Neural cell (in vitro differentiated cells): ENCODE results near the gene NOL3. TPM values are rescaled to one million over a fixed set of nuclear protein-coding genes. Genes with fewer than 3 reads are reported as not detected.

Source experiments
- H2AFZ ChIP-seq: fragments of 200-600, 300-800 bp; sonication (generic), shearing (Covaris generic); 2 replicates; pipeline ENCODE4 v1.6.0; 2014; ENCODE audit warnings: low read depth, mild to moderate bottlenecking, antibody characterized with exemption, low read length, moderate library complexity
- H3F3A ChIP-seq: fragments of 200-600 bp; shearing (Covaris generic); 2 replicates; pipeline ENCODE4 v1.6.1; 2016; ENCODE audit warnings: mild to moderate bottlenecking, moderate library complexity, mixed read lengths, antibody characterized with exemption, low read length; ENCODE audit not compliant: insufficient read depth, poor library complexity, severe bottlenecking
- H3K27ac ChIP-seq: fragments of 200-600, 300-800 bp; sonication (generic), shearing (Covaris generic); 2 replicates; pipeline ENCODE4 v1.5.1; 2014; ENCODE audit warnings: mild to moderate bottlenecking, low read length, moderate library complexity
- H3K27me3 ChIP-seq: fragments of 300-800, 200-600 bp; sonication (generic), shearing (Covaris generic); 2 replicates; pipeline ENCODE4 v1.6.0; 2014; ENCODE audit warnings: mild to moderate bottlenecking, low read depth, low read length, moderate library complexity; ENCODE audit not compliant: insufficient read depth
- H3K36me3 ChIP-seq: fragments of 300-800, 200-600 bp; sonication (generic), shearing (Covaris generic); 2 replicates; pipeline ENCODE4 v1.5.1; 2014; ENCODE audit warnings: mild to moderate bottlenecking, antibody characterized with exemption, low read length, moderate library complexity; ENCODE audit not compliant: insufficient read depth
- H3K4me2 ChIP-seq: fragments of 300-800, 200-600 bp; sonication (generic), shearing (Covaris generic); 2 replicates; pipeline ENCODE4 v1.6.0; 2014; ENCODE audit warnings: mild to moderate bottlenecking, low read length
- H3K4me3 ChIP-seq: fragments of 300-800, 200-600 bp; sonication (generic), shearing (Covaris generic); 2 replicates; pipeline ENCODE4 v1.5.1; 2014; ENCODE audit warnings: mild to moderate bottlenecking, low read length, moderate library complexity
- H3K79me2 ChIP-seq: fragments of 200-600 bp; shearing (Covaris generic); replicated peaks from 2 replicates; pipeline ENCODE4 v1.6.0; 2014; ENCODE audit warnings: mild to moderate bottlenecking, low read length, moderate library complexity; ENCODE audit not compliant: insufficient read depth
- H3K9ac ChIP-seq: fragments of 300-800, 200-600 bp; sonication (generic), shearing (Covaris generic); 2 replicates; pipeline ENCODE4 v1.6.1; 2016; ENCODE audit warnings: mild to moderate bottlenecking, low read length, mixed read lengths
- H3K9me2 ChIP-seq: fragments of 200-600 bp; shearing (Covaris generic); 2 replicates; pipeline ENCODE4 v1.6.1; 2016; ENCODE audit warnings: mild to moderate bottlenecking, low read length, mixed read lengths; ENCODE audit not compliant: insufficient read depth
- H3K9me3 ChIP-seq: fragments of 200-600, 300-800 bp; sonication (generic), shearing (Covaris generic); 2 replicates; pipeline ENCODE4 v1.6.1; 2016; ENCODE audit warnings: mild to moderate bottlenecking, mixed run types, low read length, moderate library complexity, mixed read lengths
- H4K20me1 ChIP-seq: fragments of 200-600 bp; shearing (Covaris generic); 2 replicates; pipeline ENCODE4 v1.6.1; 2016; ENCODE audit warnings: mild to moderate bottlenecking, mixed run types; ENCODE audit not compliant: insufficient read depth
- EP300 ChIP-seq: fragments of 450-650 bp; conservative IDR thresholded peaks from 2 replicates; pipeline ENCODE4 v1.6.1; 2014; ENCODE audit warnings: antibody characterized with exemption, mild to moderate bottlenecking, moderate library complexity; ENCODE audit not compliant: poor library complexity, severe bottlenecking
- EZH2 ChIP-seq: fragments of 200-600, 300-800 bp; shearing (Covaris generic), sonication (generic); IDR thresholded peaks from 2 replicates; pipeline ENCODE4 v1.6.1; 2014; ENCODE audit warnings: antibody characterized with exemption, low read length, borderline replicate concordance, mild to moderate bottlenecking; ENCODE audit not compliant: insufficient read depth, poor library complexity, severe bottlenecking
- MXI1 ChIP-seq: fragments of 450-650 bp; conservative IDR thresholded peaks from 2 replicates; pipeline ENCODE4 v1.6.1; 2014; ENCODE audit warnings: antibody characterized with exemption, mild to moderate bottlenecking; ENCODE audit not compliant: poor library complexity, severe bottlenecking
- POLR2AphosphoS5 ChIP-seq: IDR thresholded peaks from 2 replicates; pipeline ENCODE4 v1.6.1; 2012
- RAD21 ChIP-seq: fragments of 450-650 bp; conservative IDR thresholded peaks from 2 replicates; pipeline ENCODE4 v1.6.1; 2014; ENCODE audit warnings: antibody characterized with exemption, mild to moderate bottlenecking, moderate library complexity
- SMC3 ChIP-seq: fragments of 450-650 bp; conservative IDR thresholded peaks from 2 replicates; pipeline ENCODE4 v1.6.1; 2014; ENCODE audit warnings: antibody characterized with exemption, mild to moderate bottlenecking, moderate library complexity; ENCODE audit not compliant: poor library complexity
- TAF1 ChIP-seq: IDR thresholded peaks from 2 replicates; pipeline ENCODE4 v1.6.1; 2012; ENCODE audit warnings: low read depth
- polyA plus RNA-seq: library from polyadenylated mRNA; depleted of rRNA; stranded (reverse); fragments of >200 nt; gene quantifications from 2 replicates; pipeline ENCODE4 v1.2.3, GENCODE V29; 2014
- TF ChIP-seq, protein P1 (sequence below): fragments of 450-650 bp; IDR thresholded peaks from 2 replicates; pipeline ENCODE4 v1.5.1; 2014; ENCODE audit warnings: antibody characterized with exemption, mild to moderate bottlenecking, moderate library complexity; ENCODE audit not compliant: poor library complexity, severe bottlenecking
- TF ChIP-seq, protein P2 (sequence below): IDR thresholded peaks from 2 replicates; pipeline ENCODE4 v1.6.1; 2012; ENCODE audit warnings: borderline replicate concordance

The NOL3 gene
- polyA plus RNA-seq, 1 donor from 2014 or later: 8.4 TPM

DNA sequence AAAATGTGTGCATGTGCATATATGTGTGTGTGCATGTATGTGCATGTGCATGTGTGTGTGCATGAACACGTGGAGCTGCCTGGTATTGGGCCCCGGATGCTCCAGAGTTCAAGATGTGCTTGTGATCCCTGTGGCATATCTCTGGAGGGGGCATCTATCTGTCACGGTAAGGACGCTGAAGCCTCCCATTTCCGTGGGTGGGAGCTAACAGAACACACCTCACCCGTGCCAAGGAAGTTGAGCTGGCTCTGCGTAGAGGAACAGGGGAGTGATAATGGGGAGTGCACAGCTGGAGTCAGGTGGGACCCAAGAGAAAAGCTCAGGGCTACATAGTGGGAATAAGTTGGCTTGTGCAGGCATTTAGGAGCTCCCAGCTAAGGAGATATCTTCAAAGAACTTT is 41.3 kb downstream of the NOL3 start:
- no peaks in the 10 kb centered on the region for H3K36me3 ChIP-seq
- no peaks in the 10 kb centered on the region for H3K79me2 ChIP-seq
- H3K27me3 ChIP-seq: no peaks in the 10 kb centered on the region
- H3K9ac ChIP-seq: no peak overlapping the region
- H3F3A ChIP-seq: no peaks in the 10 kb centered on the region
- H2AFZ ChIP-seq: no peak overlapping the region
- no peak for TF ChIP-seq POLR2AphosphoS5
- no peak overlapping the region for H3K27ac ChIP-seq
- no peak overlapping the region for H3K4me2 ChIP-seq
- H4K20me1 ChIP-seq: no peaks in the 10 kb centered on the region
- H3K9me2 ChIP-seq: no peaks in the 10 kb centered on the region
- no peak overlapping the region for H3K4me3 ChIP-seq
- no peaks in the 10 kb centered on the region for H3K9me3 ChIP-seq

DNA sequence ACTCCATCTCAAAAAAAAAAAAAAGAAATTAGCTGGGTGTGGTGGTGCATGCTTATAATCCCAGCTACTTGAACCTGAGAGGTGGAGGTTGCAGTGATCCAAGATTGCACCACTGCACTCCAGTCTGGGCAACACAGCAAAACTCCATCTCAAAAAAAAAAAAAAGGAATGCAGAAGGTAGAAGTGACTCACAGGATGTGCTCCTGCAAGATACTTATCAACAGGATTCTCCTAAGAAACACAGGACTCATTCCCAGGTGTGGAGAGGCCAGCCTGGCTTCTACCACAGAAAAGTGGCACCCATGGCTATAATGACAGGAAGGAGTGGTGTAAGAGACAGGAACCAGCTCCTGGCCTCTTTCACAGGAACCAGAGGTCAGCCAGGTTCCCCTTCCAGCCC is 42.4 kb downstream of the NOL3 start:
- Histone ChIP-seq H2AFZ (no peak overlapping the region), H3F3A (no peaks in the 10 kb centered on the region), H3K4me3 (no peak overlapping the region), H3K27ac (no peak overlapping the region), H3K4me2 (no peak overlapping the region), H3K9me2 (no peaks in the 10 kb centered on the region), H3K9ac (no peak overlapping the region), H3K9me3 (no peaks in the 10 kb centered on the region), H3K79me2 (no peaks in the 10 kb centered on the region), H3K27me3 (no peaks in the 10 kb centered on the region), H4K20me1 (no peaks in the 10 kb centered on the region), H3K36me3 (no peaks in the 10 kb centered on the region)
- TF ChIP-seq EZH2: no peak
- TF ChIP-seq RAD21: no peak
- TF ChIP-seq, protein P1, sequence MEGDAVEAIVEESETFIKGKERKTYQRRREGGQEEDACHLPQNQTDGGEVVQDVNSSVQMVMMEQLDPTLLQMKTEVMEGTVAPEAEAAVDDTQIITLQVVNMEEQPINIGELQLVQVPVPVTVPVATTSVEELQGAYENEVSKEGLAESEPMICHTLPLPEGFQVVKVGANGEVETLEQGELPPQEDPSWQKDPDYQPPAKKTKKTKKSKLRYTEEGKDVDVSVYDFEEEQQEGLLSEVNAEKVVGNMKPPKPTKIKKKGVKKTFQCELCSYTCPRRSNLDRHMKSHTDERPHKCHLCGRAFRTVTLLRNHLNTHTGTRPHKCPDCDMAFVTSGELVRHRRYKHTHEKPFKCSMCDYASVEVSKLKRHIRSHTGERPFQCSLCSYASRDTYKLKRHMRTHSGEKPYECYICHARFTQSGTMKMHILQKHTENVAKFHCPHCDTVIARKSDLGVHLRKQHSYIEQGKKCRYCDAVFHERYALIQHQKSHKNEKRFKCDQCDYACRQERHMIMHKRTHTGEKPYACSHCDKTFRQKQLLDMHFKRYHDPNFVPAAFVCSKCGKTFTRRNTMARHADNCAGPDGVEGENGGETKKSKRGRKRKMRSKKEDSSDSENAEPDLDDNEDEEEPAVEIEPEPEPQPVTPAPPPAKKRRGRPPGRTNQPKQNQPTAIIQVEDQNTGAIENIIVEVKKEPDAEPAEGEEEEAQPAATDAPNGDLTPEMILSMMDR: no peak
- TF ChIP-seq POLR2AphosphoS5: no peak
- no peak for TF ChIP-seq TAF1
- TF ChIP-seq, protein P2, sequence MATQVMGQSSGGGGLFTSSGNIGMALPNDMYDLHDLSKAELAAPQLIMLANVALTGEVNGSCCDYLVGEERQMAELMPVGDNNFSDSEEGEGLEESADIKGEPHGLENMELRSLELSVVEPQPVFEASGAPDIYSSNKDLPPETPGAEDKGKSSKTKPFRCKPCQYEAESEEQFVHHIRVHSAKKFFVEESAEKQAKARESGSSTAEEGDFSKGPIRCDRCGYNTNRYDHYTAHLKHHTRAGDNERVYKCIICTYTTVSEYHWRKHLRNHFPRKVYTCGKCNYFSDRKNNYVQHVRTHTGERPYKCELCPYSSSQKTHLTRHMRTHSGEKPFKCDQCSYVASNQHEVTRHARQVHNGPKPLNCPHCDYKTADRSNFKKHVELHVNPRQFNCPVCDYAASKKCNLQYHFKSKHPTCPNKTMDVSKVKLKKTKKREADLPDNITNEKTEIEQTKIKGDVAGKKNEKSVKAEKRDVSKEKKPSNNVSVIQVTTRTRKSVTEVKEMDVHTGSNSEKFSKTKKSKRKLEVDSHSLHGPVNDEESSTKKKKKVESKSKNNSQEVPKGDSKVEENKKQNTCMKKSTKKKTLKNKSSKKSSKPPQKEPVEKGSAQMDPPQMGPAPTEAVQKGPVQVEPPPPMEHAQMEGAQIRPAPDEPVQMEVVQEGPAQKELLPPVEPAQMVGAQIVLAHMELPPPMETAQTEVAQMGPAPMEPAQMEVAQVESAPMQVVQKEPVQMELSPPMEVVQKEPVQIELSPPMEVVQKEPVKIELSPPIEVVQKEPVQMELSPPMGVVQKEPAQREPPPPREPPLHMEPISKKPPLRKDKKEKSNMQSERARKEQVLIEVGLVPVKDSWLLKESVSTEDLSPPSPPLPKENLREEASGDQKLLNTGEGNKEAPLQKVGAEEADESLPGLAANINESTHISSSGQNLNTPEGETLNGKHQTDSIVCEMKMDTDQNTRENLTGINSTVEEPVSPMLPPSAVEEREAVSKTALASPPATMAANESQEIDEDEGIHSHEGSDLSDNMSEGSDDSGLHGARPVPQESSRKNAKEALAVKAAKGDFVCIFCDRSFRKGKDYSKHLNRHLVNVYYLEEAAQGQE: no peak
- no peak for TF ChIP-seq MXI1
- no peak for TF ChIP-seq SMC3
- TF ChIP-seq EP300: no peak
